GM19240 (cell line): ENCODE data around the gene FBXO36.
A peak's percentile ranks its signal among the peaks of the same experiment; 100 is the strongest.

Experiments used
- DNase-seq: peaks from one replicate; pipeline ENCODE4 v3.0.0; 2011; ENCODE audit warnings: low spot score; ENCODE audit not compliant: insufficient read length

The FBXO36 gene

DNA sequence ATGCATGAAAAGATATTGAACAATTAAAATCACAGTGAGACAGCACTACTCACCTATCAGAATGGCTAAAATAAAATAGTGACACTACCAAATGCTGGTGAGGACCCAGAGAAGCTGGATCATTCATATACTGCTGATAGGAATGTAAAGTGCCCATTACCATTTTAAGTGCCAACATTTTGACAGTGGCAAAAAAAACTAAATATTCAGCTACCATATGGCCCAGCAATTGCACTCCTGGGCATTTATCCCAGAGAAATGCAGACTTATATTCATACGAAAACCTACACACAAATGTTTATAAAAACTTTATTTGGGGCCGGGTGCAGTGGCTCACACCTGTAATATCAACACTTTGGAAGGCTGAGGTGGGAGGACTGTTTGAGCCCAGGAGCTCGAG, 47.6 kb downstream of the FBXO36 start:
- no peak for DNase-seq

DNA sequence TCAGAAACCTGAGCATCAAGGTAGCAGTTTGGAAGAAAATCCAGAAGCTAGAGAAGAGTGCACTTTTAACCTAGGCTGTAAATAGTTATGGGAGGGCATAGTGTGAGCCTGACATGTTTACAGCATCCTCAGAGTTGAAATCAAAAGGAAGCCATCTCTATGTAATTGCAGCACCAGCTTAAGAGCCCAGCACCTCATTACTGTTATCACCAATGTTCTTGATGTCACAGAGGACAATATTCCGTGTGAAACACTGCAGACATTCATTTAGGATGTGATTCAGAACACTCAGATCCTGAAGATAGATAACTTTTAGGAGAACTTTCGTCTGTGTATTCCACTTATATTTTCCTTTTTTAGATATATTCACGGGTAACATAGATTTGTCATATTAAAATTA, 48.1 kb downstream of the FBXO36 start:
- no peak for DNase-seq

DNA sequence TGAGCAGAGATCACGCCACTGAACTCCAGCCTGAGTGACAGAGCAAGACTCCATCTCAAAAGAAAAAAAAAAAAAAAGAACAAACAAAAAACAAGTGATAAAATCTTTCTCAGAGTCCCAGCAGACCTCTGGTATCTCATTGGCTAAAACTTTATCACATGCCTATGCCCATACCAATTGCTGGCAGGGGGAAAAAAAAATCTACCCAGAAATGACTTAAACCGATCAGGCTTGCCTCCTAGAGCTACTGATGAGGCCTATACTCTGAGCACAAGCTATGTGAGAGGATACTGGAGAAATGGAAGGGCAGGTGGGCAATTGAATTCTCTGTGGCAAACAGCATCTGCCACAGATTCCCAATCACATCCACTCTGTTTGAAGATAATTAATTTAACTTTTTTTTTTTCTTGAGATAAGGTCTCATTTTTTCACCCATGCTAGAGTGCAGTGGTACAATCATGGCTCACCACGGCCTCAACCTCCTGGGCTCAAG, 49.0 kb downstream of the FBXO36 start:
- DNase-seq, result no peak

DNA sequence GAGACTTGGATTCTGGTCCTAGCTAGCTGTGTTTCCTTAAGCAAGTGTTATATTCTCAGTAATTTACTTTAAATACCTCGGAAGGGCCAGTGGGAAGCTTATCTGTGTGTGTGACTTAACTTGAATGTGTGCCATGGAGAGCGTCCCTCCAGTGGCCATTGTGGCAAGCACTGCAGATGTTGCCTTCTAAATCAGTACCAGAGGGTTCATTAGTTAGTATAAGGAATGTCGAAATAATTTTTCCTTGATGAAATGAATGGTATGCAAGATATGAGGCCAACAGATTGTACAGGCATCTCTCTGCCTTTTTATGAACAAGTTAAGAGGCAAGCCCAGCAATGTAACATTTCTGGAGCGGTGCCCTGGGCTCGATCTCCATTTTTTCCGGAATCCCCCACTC, 52.0 kb downstream of the FBXO36 start:
- no peak for DNase-seq

DNA sequence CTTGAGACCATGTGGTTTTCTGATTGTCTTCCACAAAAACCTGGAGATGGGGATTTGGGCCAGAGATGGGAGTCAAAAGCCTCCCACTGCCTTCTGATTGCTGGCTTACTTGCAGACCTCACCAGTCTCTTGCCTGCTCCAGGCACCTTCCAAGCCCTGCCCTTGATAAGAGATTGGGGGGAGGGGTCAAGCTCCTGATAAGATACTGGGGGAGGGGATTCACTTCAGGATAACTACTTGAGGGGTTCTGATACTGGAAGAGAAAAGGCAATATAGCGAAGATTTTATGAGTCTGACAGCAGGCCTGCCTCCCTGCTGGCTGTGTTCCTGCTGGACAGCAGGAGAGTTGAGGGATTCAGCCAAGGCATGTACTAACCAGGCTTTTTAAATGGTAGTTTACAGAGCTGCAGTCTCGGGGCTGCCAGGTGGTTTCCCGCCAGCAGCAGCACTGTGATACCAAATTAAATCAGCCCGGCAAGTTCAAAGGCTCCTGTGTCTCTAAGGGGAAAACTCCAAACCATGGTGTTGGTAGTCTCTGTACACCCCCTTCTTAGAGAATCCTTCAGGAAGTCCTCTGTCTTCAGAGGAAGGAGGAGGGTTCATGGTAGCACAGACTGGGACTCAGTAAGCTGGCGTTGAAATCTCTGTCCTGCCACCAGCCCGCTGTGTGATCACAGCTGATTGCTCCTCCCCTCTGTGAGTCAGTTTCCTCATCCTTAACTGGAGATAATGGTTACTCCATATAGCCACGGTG, 58.3 kb downstream of the FBXO36 start:
- no peak for DNase-seq

DNA sequence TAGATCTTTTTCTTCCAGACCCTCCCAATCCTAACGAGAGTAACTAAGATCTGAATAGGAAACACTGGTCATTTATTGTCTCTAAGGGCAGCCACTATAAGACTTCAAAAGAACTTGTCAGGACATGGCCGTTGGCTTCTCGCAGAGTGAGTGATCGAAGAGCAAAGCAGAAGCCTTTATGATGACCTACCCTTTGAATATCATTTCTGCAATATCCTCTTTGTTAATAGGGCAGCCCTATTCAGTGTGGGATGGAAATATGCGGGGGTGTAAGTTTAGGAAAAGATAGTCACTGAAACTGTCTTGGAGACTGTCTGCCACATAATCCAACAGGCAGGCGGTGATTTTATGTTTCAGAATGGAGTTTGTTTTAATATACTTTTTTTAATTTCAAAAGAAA, 70.9 kb downstream of the FBXO36 start:
- no peak for DNase-seq

DNA sequence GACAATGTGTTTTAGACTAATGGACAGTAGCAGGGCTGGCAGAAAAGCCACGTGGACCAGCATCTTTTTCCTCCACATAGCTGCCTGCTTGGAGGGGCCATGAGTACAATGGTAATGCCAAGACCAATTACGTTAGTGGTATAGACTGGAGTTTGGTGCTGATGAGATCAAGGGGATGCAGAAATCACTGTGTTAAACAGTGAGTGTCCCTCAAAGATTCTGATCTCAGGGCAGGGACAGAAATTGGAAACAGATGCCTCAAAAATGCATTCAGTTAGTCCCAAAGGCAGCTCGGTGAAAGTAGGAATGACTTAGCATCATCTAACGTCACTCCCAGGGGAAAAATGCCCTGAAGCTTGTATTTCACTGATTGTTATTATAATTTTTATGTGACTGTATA, 74.0 kb downstream of the FBXO36 start:
- DNase-seq, result no peak

DNA sequence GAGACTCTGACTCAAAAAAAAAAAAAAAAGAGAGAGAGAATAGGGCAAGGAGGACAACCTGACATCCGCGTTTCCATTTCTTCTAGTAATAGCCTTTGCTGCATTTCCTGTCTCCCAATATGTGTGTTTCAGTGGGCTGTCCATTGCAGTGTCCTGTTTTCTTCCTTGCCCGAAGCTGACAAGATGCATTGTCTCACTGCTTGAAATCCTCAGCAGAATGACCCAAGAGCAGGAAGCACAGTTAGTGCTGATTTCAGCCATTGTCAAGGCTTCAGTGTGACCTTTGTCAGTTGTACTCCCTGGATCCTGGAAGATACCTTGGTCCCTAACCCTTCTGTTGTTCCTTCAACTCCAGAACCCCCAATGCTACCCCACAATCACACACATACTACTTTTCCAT, 75.3 kb downstream of the FBXO36 start:
- DNase-seq, result no peak

DNA sequence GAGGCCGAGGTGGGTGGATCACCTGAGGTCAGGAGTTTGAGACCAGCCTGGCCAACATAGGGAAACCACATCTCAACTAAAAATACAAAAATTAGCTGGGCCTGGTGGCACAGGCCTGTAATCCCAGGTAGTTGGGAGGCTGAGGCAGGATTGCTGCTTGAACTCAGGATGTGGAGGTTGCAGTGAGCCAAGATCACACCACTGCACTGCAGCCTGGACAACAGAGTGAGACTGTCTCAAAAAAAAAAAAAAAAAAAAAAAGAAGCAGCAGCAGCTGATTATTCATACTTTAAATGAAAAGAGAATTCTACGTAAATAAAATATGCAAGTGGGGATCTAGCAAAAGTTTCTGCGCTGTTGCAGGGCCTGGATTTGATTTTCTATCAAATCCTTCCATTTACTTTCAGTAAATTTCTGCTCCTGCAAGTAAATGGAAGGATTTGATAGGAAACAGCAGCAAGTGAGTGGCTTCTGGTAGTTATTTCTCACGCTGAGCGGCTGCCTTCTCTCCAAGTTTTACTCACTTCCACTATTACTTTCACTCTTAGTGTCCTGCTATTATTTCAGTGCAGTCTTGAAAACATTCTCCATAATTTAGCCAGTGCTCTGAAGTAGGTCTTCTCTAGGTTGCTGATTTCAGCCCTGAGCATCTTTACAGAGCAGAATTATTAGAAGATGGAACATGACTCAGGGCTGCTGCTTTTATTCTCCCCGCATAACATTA, 78.0 kb downstream of the FBXO36 start:
- DNase-seq, result peak; percentile 56

DNA sequence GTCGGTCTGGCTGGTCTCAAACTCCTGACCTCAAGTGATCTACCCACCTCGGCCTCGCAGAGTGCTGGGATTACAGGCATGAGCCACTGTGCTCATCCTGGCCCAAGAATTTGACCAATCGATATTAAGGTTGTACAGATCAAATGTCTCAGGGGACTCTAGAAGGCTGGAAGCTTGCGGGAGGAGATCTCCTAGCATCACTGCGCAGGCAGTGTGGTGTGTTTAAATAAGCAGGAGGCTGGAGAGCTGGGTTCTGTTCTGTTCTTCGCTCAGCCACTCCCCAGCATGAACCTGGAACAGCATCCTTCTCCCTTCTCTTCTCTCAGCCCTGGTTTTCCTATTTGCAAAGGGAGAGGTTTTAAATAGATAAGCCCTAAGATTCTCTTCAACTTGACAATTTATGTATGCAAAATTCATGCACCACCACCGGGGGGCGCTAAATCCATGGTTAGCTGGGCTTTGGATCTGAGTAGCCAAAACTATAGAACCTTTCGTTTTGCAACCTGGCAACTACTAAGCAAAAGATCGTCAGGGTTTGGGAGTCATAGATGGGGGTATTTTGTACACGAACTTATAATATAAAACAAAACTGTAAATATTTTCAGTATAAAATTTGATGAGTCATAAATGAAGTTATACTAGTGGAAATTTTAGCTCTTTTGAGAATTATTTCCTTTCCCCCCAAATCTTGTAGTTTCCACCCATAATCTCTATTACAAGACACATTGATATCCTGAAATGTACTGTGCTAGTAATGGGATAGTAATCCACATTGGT, 85.8 kb downstream of the FBXO36 start:
- DNase-seq, result peak; percentile 24

DNA sequence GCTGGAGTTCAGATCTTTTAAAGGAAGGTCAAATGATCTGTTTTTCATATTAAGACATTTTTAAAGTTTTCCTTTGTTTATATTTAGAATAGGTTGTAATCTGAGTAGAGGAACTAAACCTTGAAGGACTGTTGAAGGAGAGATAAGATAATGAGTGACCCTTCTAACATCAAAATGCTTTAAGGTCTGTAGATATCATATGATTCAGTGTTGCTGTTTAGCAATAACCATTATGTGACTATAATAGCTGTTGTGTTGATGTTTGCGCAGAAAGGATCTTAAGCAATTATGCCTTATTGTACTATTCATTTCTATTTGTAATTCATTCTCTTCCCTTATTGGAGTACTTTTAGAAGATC, 86.4 kb downstream of the FBXO36 start:
- no peak for DNase-seq

DNA sequence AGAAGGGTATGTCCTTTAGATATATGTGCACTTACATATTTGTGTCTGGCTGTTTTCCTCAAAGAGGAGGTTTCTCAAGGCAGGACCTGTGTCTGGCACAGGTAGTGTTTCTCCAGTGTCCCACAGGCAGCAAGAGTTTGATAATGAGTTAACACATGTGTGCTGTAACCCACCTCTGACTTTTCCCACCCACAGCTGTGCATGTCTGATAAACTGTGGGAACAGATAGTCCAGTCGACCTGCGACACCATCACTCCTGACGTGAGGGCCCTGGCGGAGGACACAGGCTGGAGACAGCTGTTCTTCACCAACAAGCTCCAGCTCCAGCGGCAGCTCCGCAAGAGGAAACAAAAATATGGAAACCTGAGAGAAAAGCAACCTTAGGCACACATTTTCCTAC, 88.2 kb downstream of the FBXO36 start:
- DNase-seq, result no peak

DNA sequence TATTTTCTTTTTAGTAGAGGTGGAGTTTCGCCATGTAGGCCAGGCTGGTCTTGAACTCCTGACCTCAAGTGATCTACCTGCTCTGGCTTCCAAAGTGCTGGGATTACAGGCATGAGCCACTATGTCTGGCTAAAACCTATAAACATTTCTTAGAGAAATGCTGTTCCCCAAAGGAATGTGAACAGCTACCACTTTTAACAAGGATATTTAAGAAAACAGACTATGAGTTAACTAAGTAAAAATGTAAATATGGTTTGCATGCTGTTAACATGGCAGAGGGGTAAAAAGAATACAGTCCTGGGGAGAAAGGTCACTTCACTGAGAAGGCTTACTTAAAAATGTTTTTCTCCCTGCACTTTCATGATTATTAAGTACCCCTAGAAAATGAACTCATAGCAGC, 89.3 kb downstream of the FBXO36 start:
- no peak for DNase-seq

DNA sequence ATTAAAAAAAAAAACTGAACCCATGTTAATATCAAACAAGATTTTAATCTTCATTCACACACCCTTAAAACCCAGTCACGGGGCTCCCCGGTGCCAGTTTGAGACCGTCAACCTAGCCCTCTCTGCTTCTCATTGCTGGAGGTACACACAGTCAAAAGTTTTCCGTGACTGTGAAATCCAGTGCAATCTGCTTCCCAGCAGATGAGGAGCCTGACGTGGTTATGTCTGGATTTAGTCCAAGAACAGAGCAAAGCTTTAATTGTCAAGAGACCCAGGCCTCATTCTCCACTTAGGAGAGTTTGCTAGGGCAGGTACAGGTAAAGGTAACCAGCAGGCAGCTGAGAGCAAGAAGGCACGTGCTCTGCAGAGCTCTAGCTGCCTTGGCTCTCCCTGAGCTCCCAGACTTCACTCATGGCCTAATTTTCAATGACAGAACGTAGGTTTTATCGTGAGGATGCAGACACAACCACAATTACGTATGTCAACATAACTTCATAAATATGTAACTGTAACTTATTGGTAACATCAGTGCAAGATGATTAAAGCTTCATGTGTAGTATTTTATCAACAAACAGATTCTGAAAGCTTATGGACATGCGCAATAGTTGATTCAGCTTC, 90.1 kb downstream of the FBXO36 start:
- DNase-seq, result no peak

DNA sequence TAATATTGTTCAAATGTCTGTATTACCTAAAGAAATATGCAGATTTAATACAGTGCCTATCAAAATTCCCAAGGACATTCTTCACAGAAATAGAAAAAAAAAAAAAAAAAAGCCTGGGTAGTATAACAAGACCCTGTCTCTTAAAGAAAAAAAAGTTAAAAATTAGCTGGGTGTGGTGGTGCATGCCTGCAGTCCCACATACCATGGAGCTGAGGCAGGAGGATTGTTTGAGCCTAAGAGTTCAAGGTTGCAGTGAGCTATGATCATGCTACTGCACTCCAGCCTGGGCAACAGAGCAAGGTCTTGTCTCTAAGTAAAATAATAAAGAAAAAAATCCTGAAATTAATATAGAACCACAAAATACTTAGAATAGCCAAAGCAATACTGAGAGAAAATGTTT, 94.5 kb downstream of the FBXO36 start:
- DNase-seq, result no peak

DNA sequence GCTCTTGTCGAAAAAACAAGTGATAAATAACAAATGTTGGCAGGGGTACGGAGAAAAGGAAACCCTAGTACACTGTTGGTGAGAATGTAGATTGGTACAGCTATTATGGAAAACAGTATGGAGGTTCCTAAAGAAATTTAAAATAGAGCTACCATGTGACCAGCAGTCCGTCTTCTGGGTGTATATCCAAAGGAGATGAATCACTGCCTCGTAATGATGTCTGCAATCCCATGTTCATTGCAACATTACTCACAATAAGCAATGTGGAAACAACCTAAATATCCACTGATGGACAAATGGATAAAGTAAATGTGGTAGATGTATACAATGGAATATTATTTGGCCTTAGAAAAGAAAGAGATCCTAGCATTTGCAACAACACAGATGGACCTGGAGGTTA, 95.8 kb downstream of the FBXO36 start:
- DNase-seq, result no peak

DNA sequence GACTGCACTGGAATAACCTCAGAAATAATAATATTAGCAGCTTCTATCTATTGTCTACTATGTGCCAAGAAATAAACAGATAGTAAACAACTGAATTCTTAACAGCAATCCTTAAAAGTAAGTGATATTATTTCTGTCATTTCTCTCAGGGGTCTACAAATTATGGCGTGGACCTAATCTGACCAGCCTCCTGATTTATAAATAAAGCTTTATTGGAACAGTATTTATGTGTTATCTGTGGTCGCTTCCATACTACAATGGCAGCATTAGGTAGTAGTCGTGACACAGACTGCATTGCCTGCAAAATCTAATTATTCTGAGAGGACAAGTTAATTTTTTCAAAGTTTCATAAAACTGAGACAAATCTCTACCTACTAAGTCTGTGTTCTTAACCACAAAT, 97.4 kb downstream of the FBXO36 start:
- no peak for DNase-seq

DNA sequence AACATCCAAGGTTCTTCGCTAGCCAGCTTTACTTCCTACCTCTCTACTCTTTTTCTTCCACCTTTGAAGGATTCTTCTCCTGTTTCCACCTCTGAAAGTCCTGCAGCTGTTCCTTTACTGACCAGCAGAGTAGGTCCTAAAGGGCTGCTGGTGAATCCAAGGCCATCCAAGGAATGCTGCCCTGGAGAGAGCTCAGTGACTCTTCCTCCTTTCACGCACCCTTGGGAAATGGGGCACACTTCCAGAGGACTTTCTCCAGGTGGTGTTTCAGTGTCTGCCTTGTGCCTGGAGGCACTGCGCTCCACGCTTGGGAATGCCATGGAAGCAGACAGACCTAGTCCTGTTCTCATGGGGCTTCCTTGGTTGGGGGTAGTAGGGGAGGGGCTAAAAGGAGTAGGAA, 101.0 kb downstream of the FBXO36 start:
- DNase-seq, result no peak

DNA sequence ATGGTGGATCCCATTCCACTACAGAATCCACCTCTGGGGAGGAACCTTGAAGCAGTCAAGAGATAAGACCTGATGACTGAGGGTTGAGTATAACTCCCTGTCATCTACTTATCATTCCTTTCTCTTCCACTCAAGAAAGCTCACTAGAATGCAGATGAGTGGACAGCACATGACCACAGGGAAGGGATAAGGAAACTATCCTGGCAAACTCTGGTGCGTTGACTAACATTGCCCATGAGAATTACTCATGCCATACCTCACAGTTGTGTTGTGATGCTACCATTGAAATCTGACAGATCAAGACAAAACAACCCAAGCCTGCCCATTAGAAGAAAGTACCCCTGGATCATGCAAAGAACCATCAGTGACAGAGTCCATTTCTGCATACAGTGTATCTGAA, 119.9 kb downstream of the FBXO36 start:
- DNase-seq, result no peak

DNA sequence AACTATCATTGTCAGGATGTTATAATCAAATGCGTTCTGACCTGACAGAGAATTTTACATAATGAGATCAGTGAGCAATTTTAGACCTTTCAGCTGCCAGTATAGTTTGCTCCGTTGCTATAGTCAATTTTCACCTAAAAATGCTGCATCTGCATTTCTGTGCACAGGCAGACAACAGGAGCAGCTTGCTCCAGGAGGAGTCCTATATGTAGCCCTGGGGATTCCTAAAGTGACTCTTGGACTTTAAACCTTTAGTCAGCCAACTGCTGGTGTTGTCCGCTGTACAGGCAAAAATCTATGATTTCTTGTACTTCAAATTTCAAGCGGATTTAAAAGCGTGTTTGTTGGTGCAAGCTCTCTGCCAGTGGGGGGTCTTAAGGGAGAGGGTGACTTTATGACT, 120.7 kb downstream of the FBXO36 start:
- DNase-seq, result no peak

DNA sequence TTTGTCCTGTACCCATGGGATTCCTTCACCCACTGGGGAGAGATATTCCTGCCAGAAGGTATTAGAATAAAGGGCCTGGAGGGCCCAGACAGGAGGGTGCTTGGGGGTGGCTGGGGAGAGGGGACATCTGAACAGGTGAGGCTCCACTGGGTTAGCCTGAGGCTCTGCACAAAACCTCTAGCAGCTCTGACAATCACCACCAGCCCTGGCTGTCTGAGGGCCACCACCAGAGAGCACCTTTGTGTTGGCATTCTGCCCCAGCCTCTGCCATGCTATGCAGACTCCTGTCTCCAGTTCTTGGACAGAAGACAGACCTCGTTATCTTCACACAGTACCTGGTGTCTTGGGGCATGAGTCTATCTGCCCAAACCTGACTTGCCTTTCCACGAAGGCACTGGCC, 121.2 kb downstream of the FBXO36 start:
- no peak for DNase-seq

DNA sequence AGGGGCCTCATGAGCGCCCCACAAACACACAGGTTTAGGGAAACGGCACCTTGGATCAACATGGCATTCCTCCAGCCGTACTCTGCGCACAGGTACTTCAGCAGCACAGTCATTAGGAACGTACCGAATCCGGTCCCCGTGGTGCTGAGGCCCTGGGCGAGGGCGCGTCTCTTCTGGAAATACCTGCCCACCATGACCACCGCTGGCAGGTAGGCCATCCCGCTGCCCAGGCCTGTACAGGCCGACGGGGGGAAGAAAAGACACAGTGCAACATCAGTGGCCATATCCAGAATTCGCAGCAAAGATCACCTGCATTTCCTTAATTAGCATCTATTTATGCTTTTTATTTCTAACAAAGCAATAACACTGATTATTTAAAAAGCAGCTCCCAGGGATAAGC, 124.2 kb downstream of the FBXO36 start:
- no peak for DNase-seq
